Left renal cortex interstitium (tissue), 4 donors: ENCODE measurements around the gene P2RY14. TPM values are rescaled to one million over a fixed set of nuclear protein-coding genes. Genes with fewer than 3 reads are reported as not detected.

Experiments
- DNase-seq, 4 donors: peaks; one replicate each; pipeline ENCODE4 v3.0.0-alpha.2; 2013; ENCODE audit warnings: low read depth in 4 of 4, low spot score in 2 of 4, missing footprints in 1 of 4
- polyA plus RNA-seq, 4 donors: library from polyadenylated mRNA; unstranded; fragments of 120-200 nt; gene quantifications; one replicate each; pipeline ENCODE4 v1.2.1, GENCODE V29; 2013; ENCODE audit not compliant: insufficient read length in 4 of 4

The P2RY14 gene
- polyA plus RNA-seq, 4 donors, result 0.52 to 0.91 (median 0.69) TPM

GRCh38 chr3:151219056-151219455 lies 59.3 kb downstream of the P2RY14 start:
- DNase-seq, result no peak

GRCh38 chr3:151218136-151218535 lies 60.2 kb downstream of the P2RY14 start:
- DNase-seq, result no peak

DNA sequence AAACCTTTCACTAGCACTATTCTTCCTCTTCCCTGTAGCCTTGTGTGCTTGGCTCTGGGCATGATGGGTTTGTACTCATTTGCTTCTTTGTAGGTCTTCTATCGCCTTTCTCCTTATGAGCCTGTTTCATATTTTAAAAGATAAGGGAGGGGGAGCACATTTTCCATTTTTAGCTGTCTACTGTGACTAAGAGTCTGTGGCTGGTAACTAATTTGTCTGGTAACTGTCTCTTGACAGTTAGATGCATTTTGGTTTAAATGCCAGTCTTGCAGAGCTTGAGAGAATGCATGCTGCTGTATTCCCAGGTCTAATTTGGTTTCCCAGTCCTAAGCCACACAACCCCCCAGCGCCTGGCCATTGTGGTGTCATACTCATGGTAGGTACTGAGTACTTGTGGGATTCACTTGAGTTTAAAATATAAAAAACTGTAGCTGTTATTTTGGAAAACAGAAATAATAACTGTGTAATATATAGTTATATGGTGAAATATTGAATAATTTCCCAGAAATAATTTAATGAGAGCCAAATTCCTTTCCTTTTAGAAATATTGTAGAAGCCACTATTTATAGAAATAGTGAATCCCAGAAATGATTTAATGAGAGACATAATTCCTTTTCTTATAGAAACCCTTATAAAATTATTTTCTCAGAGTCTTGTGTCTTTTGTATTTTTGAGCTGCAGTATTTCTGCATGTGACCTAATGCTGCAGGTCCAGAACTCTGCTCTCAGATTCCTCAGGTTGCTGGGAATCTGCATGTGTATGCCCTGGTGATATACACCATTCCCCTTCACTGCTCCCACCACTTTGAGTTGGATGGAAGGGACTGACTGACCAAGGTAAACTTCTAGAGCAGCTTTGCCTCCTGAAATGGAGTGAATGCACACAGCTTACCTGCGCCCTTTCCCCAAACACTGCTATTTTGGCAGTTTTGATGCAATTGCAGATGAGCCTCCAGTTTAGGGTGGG lies 61.4 kb downstream of the P2RY14 start:
- DNase-seq, result no peak

DNA sequence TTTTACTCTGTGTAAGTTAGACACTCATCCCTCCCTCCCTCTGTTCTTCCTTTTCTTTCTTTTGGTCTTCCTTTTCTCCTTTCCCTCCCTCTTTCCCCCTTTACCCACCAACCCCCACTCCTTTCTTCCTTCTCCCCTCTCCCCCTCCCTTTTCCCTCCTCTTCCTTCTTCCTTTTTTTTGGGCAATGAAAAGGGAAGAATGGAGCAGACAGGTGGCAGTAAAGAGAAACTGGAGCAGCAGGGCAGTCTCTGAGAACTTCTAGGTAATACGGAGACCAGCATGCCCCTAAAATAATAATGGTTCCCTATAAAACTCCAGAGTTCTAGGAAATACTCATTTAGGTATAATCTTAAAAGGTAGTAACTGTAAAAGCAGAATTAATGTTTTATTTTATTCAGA lies 63.9 kb downstream of the P2RY14 start:
- no peak for DNase-seq

GRCh38 chr3:151213881-151214280 lies 64.5 kb downstream of the P2RY14 start:
- DNase-seq, result no peak

GRCh38 chr3:151213151-151213550 lies 65.2 kb downstream of the P2RY14 start:
- no peak for DNase-seq

- no peak for DNase-seq
Measured at GRCh38 chr3:151210676-151211381, 67.5 kb downstream of the P2RY14 start.

- DNase-seq, result no peak
Measured at GRCh38 chr3:151209654-151210053, 68.7 kb downstream of the P2RY14 start.

- DNase-seq, result no peak
Measured at GRCh38 chr3:151206201-151206600, 72.1 kb downstream of the P2RY14 start.

DNA sequence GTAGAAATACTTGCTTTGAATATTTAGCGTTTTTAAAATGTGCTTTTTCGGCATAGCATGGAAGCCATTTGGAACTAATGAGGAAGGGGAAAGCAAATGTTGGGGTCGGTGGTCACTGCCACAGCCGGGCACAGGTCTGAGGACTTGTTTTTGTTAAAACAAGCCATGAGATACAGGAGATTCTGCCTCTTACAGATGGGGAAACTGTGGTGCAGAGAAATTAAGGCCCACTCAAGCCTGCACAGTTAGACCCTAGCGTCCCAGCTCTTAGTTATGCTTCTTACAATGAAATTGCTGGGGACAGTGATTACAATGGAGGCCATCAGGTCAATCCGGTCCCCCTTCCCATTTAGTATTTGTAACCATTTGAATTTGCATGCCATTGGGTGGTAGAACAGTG lies 72.9 kb downstream of the P2RY14 start:
- no peak for DNase-seq

DNA sequence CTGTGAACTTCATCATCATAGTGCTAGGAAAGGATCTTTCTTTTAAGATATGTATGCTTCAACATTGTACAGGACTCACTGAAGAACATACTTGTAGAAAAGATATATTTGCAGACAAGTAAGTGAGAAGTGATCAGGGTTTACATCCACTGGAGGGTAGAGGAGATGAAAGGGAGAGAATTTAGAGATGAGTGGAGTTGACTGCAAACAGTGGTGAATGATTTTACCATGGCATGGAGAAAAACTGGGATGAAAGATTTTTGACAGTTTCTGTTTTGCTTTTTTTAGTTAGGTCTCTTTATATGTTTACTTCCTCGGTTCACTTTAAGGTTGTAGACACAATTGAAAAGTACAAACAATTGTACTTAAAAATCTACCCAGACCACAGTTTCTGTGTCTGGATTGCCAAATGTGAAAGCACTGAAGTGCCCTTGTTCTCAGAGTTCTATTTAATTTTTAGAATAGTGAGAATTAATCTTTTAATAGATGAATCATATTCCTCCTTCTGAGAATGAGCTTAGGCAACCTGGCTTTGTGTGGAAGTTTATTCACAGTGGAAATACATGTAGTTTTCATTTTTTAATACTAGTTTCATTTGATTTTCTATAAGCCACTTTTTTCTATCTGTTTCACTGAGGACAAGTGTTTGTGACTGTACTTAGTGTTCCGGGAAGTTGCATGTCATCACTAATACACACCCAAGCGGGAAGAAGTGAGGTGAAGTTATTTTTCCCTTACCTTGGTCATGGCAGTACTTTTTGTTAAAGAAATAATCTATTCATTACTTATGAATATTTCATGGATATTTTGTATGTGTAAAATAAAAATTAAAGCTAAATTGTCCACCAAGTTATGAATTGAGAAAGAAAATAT lies 73.6 kb downstream of the P2RY14 start:
- no peak for DNase-seq

GRCh38 chr3:151203051-151203420 lies 75.3 kb downstream of the P2RY14 start, which contains the start of gene GPR171:
TSS of gene GPR171 (minus strand) at chr3:151203216. CDS start at chr3:151199386, 3,830 bp downstream.
- no peak for DNase-seq

DNA sequence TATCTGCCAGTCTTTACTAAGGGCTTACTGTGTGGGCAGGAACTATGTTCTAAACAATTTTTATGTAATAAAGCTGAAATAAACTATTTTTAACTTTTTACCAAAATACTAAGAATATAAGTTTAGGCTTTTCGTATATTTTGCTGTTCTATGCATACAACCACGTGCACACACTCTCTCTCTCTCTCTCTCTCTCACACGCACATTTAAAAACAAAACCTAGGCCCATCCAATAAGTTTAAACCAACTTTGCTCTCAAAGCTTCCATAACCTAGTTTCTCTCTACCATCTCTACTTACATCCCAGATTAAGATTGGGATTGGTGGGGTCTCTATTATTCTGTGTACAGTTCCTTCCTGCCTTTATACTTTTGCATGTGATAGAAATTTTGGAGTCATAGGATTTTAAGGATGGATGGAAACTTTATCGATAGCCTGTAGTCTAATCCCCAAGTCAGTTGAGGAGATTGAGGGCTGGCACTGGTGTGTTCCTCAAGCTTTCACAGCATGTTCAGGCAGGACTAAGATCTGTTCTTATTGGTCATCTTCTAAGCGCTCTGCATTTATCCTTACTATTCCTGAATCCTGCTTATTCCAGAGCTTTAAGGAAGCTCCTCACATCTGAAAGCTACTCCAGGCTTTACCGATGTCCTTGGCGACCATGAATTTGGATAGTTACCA lies 77.2 kb downstream of the P2RY14 start:
- DNase-seq, result no peak

- no peak for DNase-seq
Measured at GRCh38 chr3:151200586-151200985, 77.8 kb downstream of the P2RY14 start.

GRCh38 chr3:151199554-151200438 lies 78.5 kb downstream of the P2RY14 start:
- DNase-seq, result no peak

GRCh38 chr3:151198849-151199248 lies 79.5 kb downstream of the P2RY14 start:
- no peak for DNase-seq

- no peak for DNase-seq
Measured at GRCh38 chr3:151197981-151198767, 80.2 kb downstream of the P2RY14 start.

DNA sequence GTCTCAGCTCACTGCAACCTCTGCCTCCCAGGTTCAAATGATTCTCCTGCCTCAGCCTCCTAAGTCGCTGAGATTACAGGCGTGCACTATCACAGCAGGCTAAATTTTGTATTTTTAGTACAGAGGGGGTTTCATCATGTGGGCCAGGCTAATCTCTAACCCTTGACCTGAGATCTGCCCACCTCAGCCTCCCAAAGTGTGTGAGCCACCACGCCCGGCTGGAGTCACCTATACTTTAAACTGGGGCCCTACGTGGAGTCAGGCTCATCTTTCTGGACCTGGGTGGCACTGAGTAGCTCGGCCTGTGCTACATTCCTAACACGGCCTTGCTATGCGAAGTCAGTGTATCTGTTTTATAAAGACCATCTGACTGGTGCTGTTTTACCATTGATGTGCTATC lies 81.1 kb downstream of the P2RY14 start:
- DNase-seq, result no peak
